ENCODE measurements around the gene PER2.

DNA sequence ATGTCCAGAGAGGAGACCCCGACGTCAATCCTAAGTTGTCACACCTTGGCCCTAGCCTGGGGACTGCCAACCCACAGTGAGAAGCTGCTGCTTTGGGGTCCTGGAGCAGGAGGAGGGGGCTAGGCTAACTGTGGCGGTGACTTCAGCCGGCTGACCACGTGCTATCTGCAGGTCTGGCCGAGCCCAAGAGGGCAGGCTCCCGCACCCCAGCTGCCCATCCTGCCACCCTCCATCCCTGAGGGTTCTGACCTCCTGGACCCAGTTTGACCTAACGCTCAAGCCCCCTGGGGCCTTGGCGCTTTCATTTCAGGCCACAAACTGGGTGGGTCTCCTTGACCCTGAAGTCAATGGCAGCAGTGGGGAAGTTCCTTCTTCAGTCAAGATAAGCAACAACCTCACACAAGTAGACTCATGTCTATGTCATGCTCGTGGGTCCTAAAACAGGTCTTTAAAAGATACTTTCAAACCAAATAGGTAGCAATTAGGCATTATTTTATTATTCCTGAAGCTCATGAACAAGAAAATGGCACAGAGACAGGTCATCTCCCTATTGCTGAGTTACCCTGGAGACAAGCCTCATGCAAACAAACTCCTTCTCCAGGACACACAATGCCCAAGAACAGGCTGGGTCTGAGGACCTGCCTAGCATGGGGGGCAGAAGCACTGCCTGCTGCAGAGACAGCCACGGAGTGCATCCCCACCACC, 50.8 kb downstream of the PER2 start:
- TF ChIP-seq, protein P1, sequence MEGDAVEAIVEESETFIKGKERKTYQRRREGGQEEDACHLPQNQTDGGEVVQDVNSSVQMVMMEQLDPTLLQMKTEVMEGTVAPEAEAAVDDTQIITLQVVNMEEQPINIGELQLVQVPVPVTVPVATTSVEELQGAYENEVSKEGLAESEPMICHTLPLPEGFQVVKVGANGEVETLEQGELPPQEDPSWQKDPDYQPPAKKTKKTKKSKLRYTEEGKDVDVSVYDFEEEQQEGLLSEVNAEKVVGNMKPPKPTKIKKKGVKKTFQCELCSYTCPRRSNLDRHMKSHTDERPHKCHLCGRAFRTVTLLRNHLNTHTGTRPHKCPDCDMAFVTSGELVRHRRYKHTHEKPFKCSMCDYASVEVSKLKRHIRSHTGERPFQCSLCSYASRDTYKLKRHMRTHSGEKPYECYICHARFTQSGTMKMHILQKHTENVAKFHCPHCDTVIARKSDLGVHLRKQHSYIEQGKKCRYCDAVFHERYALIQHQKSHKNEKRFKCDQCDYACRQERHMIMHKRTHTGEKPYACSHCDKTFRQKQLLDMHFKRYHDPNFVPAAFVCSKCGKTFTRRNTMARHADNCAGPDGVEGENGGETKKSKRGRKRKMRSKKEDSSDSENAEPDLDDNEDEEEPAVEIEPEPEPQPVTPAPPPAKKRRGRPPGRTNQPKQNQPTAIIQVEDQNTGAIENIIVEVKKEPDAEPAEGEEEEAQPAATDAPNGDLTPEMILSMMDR (IDR thresholded peaks at IDR 0.05; ENCODE audit: insufficient read depth, low read length), result no peak
- TF ChIP-seq, protein P2, sequence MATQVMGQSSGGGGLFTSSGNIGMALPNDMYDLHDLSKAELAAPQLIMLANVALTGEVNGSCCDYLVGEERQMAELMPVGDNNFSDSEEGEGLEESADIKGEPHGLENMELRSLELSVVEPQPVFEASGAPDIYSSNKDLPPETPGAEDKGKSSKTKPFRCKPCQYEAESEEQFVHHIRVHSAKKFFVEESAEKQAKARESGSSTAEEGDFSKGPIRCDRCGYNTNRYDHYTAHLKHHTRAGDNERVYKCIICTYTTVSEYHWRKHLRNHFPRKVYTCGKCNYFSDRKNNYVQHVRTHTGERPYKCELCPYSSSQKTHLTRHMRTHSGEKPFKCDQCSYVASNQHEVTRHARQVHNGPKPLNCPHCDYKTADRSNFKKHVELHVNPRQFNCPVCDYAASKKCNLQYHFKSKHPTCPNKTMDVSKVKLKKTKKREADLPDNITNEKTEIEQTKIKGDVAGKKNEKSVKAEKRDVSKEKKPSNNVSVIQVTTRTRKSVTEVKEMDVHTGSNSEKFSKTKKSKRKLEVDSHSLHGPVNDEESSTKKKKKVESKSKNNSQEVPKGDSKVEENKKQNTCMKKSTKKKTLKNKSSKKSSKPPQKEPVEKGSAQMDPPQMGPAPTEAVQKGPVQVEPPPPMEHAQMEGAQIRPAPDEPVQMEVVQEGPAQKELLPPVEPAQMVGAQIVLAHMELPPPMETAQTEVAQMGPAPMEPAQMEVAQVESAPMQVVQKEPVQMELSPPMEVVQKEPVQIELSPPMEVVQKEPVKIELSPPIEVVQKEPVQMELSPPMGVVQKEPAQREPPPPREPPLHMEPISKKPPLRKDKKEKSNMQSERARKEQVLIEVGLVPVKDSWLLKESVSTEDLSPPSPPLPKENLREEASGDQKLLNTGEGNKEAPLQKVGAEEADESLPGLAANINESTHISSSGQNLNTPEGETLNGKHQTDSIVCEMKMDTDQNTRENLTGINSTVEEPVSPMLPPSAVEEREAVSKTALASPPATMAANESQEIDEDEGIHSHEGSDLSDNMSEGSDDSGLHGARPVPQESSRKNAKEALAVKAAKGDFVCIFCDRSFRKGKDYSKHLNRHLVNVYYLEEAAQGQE (IDR thresholded peaks at IDR 0.05; ENCODE audit: insufficient replicate concordance, low read depth), result no peak
- no peak for TF ChIP-seq GABPA (IDR thresholded peaks at IDR 0.05; ENCODE audit: low read depth)

Measured in HL-60 (cell line).